Type B pancreatic cell (in vitro differentiated cells): ENCODE data around the gene BTG4. TPM values are rescaled to one million over a fixed set of nuclear protein-coding genes. Genes with fewer than 3 reads are reported as not detected.

Source experiments
- DNase-seq: peaks from one replicate; pipeline ENCODE4 v3.0.0; 2021; ENCODE audit warnings: mixed read lengths; ENCODE audit not compliant: unreplicated experiment; ENCODE audit errors: extremely low spot score
- H3K27ac Mint-ChIP-seq: 2 replicates; pipeline ENCODE4 v1.8.0; 2021; ENCODE audit warnings: mild to moderate bottlenecking, mixed read lengths
- H3K27me3 Mint-ChIP-seq: 2 replicates; pipeline ENCODE4 v1.8.0; 2021; ENCODE audit warnings: mixed read lengths
- H3K36me3 Mint-ChIP-seq: 2 replicates; pipeline ENCODE4 v1.8.0; 2021; ENCODE audit warnings: mixed read lengths
- H3K4me1 Mint-ChIP-seq: one replicate; pipeline ENCODE4 v1.8.0; 2021; ENCODE audit warnings: mixed read lengths; ENCODE audit not compliant: unreplicated experiment
- H3K4me3 Mint-ChIP-seq: 2 replicates; pipeline ENCODE4 v1.8.0; 2021; ENCODE audit warnings: mild to moderate bottlenecking, mixed read lengths
- H3K9me3 Mint-ChIP-seq: 2 replicates; pipeline ENCODE4 v1.8.0; 2021; ENCODE audit warnings: mixed read lengths
- CTCF ChIP-seq: fragments of 200-600 bp; sonication (generic); conservative IDR thresholded peaks from 2 replicates; pipeline ENCODE4 v1.5.0; 2021; ENCODE audit warnings: antibody characterized with exemption, mild to moderate bottlenecking
- total RNA-seq: library from RNA; stranded (reverse); gene quantifications from 2 replicates; pipeline ENCODE4 v1.2.1, GENCODE V29; 2021; ENCODE audit warnings: low replicate concordance

Gene BTG4
- total RNA-seq, 1 donor from 2014 or later = not detected

- H3K27me3 Mint-ChIP-seq = peaks cover 52% of the 10 kb centered on the region
- TF ChIP-seq CTCF = no peak
- no peaks in the 10 kb centered on the region for H3K9me3 Mint-ChIP-seq
- no peaks in the 10 kb centered on the region for H3K36me3 Mint-ChIP-seq
- peaks cover 8% of the 10 kb centered on the region for H3K4me1 Mint-ChIP-seq
- H3K4me3 Mint-ChIP-seq = peak overlapping the region; percentile 67
- no peak overlapping the region for H3K27ac Mint-ChIP-seq
- no peak for DNase-seq
Measured at GRCh38 chr11:111513240-111513605, 1.0 kb upstream of the BTG4 start.

GRCh38 chr11:111510311-111510710 is 1.9 kb downstream of the BTG4 start:
- DNase-seq = no peak
- Mint-ChIP-seq H3K4me3 (no peak overlapping the region), H3K27me3 (peaks cover 66% of the 10 kb centered on the region), H3K27ac (peak overlapping the region; percentile 20), H3K36me3 (no peaks in the 10 kb centered on the region), H3K4me1 (peaks cover 8% of the 10 kb centered on the region), H3K9me3 (peaks cover 5% of the 10 kb centered on the region)
- TF ChIP-seq CTCF = no peak

- Mint-ChIP-seq H3K4me1 (no peaks in the 10 kb centered on the region), H3K4me3 (no peak overlapping the region), H3K36me3 (no peaks in the 10 kb centered on the region), H3K27me3 (peaks cover 46% of the 10 kb centered on the region), H3K27ac (no peak overlapping the region), H3K9me3 (no peaks in the 10 kb centered on the region)
- TF ChIP-seq CTCF = no peak
- DNase-seq = no peak
Measured at GRCh38 chr11:111502611-111503010, 9.6 kb downstream of the BTG4 start.

- H3K4me1 Mint-ChIP-seq = no peaks in the 10 kb centered on the region
- no peak overlapping the region for H3K4me3 Mint-ChIP-seq
- no peak for DNase-seq
- no peak overlapping the region for H3K27ac Mint-ChIP-seq
- H3K36me3 Mint-ChIP-seq = no peaks in the 10 kb centered on the region
- peaks cover 34% of the 10 kb centered on the region for H3K27me3 Mint-ChIP-seq
- no peak for TF ChIP-seq CTCF
- no peaks in the 10 kb centered on the region for H3K9me3 Mint-ChIP-seq
Measured at GRCh38 chr11:111500481-111500880, 11.7 kb downstream of the BTG4 start.

GRCh38 chr11:111499483-111499882 is 12.7 kb downstream of the BTG4 start:
- Mint-ChIP-seq H3K27me3 (peaks cover 25% of the 10 kb centered on the region), H3K36me3 (no peaks in the 10 kb centered on the region), H3K4me3 (no peak overlapping the region)

More at GRCh38 chr11:111499483-111499882, 12.7 kb downstream of the BTG4 start:
- no peak overlapping the region for H3K27ac Mint-ChIP-seq
- H3K4me1 Mint-ChIP-seq = no peaks in the 10 kb centered on the region
- DNase-seq = no peak
- TF ChIP-seq CTCF = no peak
- no peaks in the 10 kb centered on the region for H3K9me3 Mint-ChIP-seq
